ENCODE results near the gene NCR3LG1.
"Not testable (repeated sequence)": the region's sequence is repeated elsewhere in the genome, so short reads cannot be mapped to it uniquely, and the experiment has no call there.

The NCR3LG1 gene

DNA sequence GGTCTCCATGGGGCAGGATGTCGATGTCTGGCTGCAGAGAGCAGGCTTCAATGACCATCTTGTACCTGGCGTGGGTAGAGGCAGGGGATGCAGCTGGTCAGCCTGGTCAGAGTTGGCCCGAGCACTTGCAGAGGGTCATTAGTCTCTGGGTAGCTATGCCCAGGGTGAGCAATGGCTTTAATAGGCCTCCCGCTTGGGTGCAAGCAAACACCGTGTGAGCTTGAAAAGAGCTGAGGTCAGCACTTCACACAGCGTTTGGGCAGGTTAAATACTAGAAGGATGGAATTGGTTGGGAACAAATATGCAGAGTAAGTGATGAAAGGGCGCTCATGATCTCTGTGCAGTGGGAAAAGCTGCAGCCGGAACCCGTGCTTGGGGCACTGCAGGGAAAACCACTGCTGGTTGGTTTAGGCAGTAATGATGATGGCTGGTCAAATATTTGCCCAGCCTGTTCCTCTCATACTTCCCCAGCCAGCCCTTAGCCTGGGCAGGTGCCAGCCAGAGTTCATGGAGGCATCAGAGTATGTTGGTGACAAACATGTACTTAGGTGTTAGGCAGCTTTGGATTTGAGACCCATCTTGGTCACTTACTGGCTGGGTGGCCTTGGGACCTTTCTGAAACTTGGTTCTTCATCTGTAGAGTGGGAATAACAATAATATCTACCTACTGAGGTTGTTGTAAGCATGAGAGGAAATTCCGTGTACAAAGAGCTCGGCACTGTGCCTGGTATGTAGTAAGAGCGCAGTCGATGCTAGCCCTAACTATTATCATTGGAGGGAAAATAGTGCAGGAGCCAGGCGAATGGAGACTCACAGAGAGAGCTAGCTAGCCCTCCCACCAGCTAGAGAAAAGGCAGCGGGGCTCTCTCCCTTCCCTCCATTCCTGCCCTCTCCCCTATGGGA is 62.1 kb downstream of the NCR3LG1 start:
- no peak for DNase-seq

DNA sequence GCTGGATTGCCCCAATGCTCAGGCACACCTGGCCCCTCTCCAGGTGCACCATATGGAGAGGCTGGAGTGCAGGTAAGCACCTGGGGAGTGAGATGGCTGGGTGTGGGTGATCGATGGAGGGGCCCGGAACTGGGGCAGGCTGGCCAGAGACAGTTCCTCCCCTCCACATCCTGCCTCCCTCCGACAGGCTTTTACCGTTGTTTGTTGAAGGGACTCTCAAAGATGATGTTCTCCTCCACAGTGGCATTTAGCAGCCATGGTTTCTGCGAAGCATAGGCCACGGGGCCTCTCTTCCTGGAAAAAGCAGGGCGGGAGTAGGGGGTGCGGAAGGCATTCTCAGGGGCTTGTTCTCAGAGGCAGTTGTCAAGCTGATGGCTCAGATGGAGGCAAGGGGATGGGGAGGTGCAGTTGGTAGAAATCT is 62.7 kb downstream of the NCR3LG1 start:
- no peak for DNase-seq

DNA sequence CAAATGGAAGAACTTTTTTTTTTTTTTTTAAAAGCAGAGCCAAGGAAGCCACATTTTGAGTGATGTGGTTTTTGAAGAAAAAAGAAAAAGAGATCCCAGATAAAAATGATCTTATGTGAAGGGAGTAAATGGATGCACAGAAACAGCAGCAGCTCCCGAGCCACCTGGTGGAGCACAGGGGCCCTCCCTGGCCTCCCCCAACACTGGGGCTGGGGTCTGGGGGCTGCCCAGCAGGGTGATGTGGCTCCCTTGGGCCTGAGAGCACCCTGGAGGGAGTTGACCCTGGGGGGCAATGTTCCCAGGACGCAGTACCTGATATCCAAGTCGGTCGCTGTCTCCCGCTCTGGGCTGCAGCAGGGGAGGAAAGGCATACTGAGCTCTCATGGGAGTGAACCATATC is 63.4 kb downstream of the NCR3LG1 start:
- DNase-seq, result no peak

DNA sequence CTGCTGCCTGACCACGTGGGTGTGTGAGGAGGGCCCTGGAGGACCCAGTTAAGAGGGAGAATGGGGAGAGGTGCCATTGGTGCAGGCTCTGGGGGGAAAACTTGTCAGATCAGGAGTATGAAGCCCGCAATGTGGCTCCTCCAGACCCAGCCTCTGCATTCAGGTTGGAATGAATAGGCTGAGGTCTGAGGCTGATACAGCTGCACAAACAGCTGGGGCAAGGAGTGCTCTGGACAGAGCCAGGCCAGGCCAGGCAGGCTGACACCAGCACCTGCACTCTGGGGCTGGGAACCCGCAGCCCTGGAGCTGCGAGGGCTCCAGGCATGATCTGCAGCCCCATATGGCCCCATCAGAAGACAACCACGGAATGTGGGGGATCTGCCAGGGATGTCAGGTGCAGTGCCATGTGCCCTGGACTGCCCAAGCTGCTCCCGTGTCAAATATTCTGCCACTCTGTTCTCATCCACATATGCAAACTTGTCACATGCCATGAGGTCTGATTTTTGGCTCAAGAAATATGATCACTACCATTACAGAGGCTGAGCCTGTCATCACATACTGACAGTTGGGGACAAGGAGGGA is 64.0 kb downstream of the NCR3LG1 start:
- DNase-seq, result no peak

DNA sequence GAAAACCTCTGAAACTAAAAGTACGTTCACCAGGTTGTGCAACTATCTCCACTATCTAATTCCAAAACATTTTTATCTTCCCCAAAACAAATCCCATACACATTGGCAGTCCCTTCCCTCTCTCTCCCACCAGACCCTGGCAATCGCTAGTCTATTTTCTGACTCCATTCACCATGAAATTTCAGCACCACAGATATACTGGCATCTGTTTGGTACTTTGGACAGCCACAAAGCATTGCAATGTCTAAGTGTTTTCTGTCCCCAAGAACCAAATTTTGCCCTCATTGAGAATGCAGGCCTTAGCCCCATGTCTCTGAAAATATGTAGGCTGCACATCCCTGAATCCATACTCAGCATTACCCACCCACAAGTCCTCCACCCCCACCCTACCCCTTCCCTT is 64.9 kb downstream of the NCR3LG1 start:
- DNase-seq, result no peak

DNA sequence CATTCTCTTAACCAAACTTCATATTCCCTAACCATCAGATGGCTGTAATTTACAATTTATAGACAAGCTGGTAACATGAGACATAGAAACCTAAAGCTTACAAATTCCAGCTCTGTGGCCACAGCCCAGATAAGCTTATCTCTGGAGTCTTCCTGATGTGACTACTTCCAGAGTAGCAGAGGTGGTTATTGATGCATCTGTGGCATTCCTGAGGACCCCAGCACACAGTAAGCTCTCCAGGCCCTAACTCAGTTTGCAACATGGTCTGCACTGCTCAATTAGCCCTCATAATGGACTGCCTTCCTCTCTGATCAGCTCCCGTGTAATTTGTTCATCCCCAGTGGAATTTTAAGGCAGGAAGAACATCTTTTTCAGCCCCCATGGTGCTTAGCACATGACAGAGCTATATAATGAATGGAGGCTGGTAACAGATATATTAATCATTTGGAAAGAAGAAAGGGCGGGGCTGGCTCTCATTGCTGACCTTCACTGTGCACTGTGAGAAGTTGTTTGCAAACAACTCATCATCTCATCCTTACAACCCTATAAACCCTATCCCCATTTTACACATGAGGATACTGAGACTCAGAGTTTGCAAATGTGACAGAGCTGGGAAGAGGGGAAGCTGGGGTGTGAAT is 67.0 kb downstream of the NCR3LG1 start:
- DNase-seq, result no peak

DNA sequence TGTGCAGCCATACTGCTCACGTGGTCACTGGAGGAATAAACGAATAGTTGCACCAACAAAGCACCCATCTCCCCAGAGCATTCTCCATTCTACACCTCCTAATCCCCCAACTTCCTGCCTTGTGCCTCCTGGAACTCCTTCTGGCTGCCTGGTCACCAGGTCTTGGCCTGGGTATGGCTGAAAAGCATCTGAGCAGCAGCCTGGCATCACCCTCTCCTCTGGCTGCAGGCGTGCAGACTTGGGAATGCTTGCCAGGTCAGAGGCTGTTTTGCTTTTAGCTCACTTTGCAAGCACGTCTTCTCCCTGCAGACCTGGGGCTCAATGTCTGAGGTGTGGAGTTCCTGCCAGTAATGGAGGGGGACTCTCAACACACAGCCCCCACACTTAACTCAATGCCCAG is 70.2 kb downstream of the NCR3LG1 start:
- no peak for DNase-seq

DNA sequence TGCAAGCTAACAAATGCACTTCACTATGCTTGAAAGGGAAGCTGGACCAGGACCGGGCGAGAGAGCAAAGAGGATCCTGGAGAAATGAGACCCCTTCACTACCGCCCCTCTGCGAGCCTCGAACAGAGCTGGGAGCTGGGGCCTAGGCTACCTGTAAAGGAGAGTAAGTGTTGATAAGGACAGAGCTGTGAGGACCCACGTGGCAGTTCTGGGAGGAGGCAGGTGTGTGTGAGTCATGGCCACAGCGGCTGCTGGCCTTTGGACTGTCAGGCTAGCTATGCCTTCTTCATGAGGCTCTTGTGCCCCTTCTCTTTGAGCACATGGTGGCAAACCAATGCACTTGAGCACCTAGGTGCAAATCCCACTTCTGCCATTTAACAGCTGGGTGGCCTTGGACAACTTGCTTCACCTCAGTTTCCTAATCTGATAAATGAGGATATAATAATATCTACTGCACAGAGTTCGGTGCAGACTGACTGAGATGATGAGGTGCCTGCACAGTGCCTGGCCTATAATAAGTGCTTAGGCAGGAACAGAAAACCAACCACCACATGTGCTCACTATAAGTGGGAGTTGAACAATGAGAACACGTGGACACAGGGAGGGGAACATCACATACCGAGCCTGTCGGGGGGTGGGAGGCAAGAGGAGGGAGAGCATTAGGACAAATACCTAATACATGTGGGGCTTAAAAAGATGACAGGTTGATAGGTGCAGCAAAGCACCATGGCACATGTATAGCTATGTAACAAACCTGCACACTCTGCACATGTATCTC is 72.1 kb downstream of the NCR3LG1 start:
- DNase-seq, result no peak

DNA sequence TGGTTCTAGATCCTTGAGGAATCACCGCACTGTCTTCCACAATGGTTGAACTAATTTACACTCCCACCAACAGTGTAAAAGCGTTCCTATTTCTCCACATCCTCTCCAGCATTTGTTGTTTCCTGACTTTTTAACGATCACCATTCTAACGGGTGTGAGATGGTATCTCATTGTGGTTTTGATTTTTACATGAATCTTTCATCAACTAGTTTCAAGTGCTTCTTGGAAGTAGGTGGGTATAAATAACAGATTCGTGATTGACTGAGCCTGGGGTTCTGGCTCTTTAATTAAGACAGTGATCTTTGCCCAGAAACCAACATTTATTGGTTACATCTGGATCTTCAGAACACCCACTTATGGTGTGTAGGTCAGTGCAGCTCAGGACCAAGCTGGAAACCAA is 74.6 kb downstream of the NCR3LG1 start:
- DNase-seq, result not testable (repeated sequence)
